ENCODE results near the gene P2RY6.

The P2RY6 gene

GRCh38 chr11:73271936-73272679, at the start of gene P2RY6:
Gene P2RY6, plus strand, starts transcription at chr11:73272338. Its CDS starts 24,181 bp downstream, at chr11:73296519.
- TF ChIP-seq GATA3 (IDR thresholded peaks at IDR 0.05; ENCODE audit: low read depth, low read length) (peak; percentile 44; the same call in 1 of the 2 replicates), GATA2 (IDR thresholded peaks at IDR 0.05; ENCODE audit: low read depth, low read length) (peak; percentile 94)

- no peak for TF ChIP-seq GATA3 (IDR thresholded peaks at IDR 0.05; ENCODE audit: low read depth, low read length)
- no peak for TF ChIP-seq GATA2 (IDR thresholded peaks at IDR 0.05; ENCODE audit: low read depth, low read length)
Observed at GRCh38 chr11:73223998-73224730, 48.0 kb upstream of the P2RY6 start.

GRCh38 chr11:73225001-73225686, 47.0 kb upstream of the P2RY6 start:
- TF ChIP-seq GATA3 (IDR thresholded peaks at IDR 0.05; ENCODE audit: low read depth, low read length), result no peak
- no peak for TF ChIP-seq GATA2 (IDR thresholded peaks at IDR 0.05; ENCODE audit: low read depth, low read length)

GRCh38 chr11:73225851-73226250, 46.3 kb upstream of the P2RY6 start:
- TF ChIP-seq GATA2 (IDR thresholded peaks at IDR 0.05; ENCODE audit: low read depth, low read length), result no peak
- TF ChIP-seq GATA3 (IDR thresholded peaks at IDR 0.05; ENCODE audit: low read depth, low read length), result no peak

GRCh38 chr11:73226297-73227006, 45.7 kb upstream of the P2RY6 start:
- TF ChIP-seq GATA2 (IDR thresholded peaks at IDR 0.05; ENCODE audit: low read depth, low read length) (no peak), GATA3 (IDR thresholded peaks at IDR 0.05; ENCODE audit: low read depth, low read length) (no peak)

- no peak for TF ChIP-seq GATA3 (IDR thresholded peaks at IDR 0.05; ENCODE audit: low read depth, low read length)
- no peak for TF ChIP-seq GATA2 (IDR thresholded peaks at IDR 0.05; ENCODE audit: low read depth, low read length)
Observed at GRCh38 chr11:73227571-73228211, 44.4 kb upstream of the P2RY6 start.

- TF ChIP-seq GATA3 (IDR thresholded peaks at IDR 0.05; ENCODE audit: low read depth, low read length) (no peak), GATA2 (IDR thresholded peaks at IDR 0.05; ENCODE audit: low read depth, low read length) (no peak)
Observed at GRCh38 chr11:73228268-73229134, 43.6 kb upstream of the P2RY6 start.

- no peak for TF ChIP-seq GATA2 (IDR thresholded peaks at IDR 0.05; ENCODE audit: low read depth, low read length)
- no peak for TF ChIP-seq GATA3 (IDR thresholded peaks at IDR 0.05; ENCODE audit: low read depth, low read length)
Observed at GRCh38 chr11:73229321-73229895, 42.7 kb upstream of the P2RY6 start.

- TF ChIP-seq GATA2 (IDR thresholded peaks at IDR 0.05; ENCODE audit: low read depth, low read length) (no peak), GATA3 (IDR thresholded peaks at IDR 0.05; ENCODE audit: low read depth, low read length) (no peak)
Observed at GRCh38 chr11:73229896-73230875, 42.0 kb upstream of the P2RY6 start.

GRCh38 chr11:73230931-73231330, 41.2 kb upstream of the P2RY6 start:
- TF ChIP-seq GATA2 (IDR thresholded peaks at IDR 0.05; ENCODE audit: low read depth, low read length), result no peak
- TF ChIP-seq GATA3 (IDR thresholded peaks at IDR 0.05; ENCODE audit: low read depth, low read length), result no peak

GRCh38 chr11:73233211-73233610, 38.9 kb upstream of the P2RY6 start:
- TF ChIP-seq GATA2 (IDR thresholded peaks at IDR 0.05; ENCODE audit: low read depth, low read length) (no peak), GATA3 (IDR thresholded peaks at IDR 0.05; ENCODE audit: low read depth, low read length) (no peak)

All from SH-SY5Y (cell line).